Activated naive CD8-positive, alpha-beta T cell treated with anti-CD3 and anti-CD28 coated beads, Interleukin-2, amount 50 U/mL, for 16 hours (primary cell): ENCODE data around the gene BCAT1.
"Not testable (repeated sequence)": the region's sequence is repeated elsewhere in the genome, so short reads cannot be mapped to it uniquely, and the experiment has no call there.

Experiments used
- DNase-seq: peaks from one replicate; pipeline ENCODE4 v3.0.0-alpha.2; 2020; ENCODE audit warnings: low read depth, low spot score

BCAT1 gene

GRCh38 chr12:24856541-24856940, 92.4 kb downstream of the BCAT1 start:
- no peak for DNase-seq

GRCh38 chr12:24854908-24855307, 94.0 kb downstream of the BCAT1 start:
- no peak for DNase-seq

GRCh38 chr12:24854017-24854416, 94.9 kb downstream of the BCAT1 start:
- DNase-seq, result no peak

- DNase-seq, result no peak
Observed at GRCh38 chr12:24853588-24853987, 95.3 kb downstream of the BCAT1 start.

- DNase-seq, result no peak
Observed at GRCh38 chr12:24853094-24853493, 95.8 kb downstream of the BCAT1 start.

GRCh38 chr12:24852420-24852819, 96.5 kb downstream of the BCAT1 start:
- DNase-seq, result no peak

GRCh38 chr12:24851883-24852282, 97.0 kb downstream of the BCAT1 start:
- not testable (repeated sequence) for DNase-seq

- no peak for DNase-seq
Observed at GRCh38 chr12:24851341-24851740, 97.6 kb downstream of the BCAT1 start.

GRCh38 chr12:24850496-24850895, 98.4 kb downstream of the BCAT1 start:
- DNase-seq, result no peak

- DNase-seq, result no peak
Observed at GRCh38 chr12:24848941-24849477, 99.9 kb downstream of the BCAT1 start.

GRCh38 chr12:24846689-24847088, 102.2 kb downstream of the BCAT1 start:
- DNase-seq, result no peak

GRCh38 chr12:24845615-24846014, 103.3 kb downstream of the BCAT1 start:
- DNase-seq, result no peak

- DNase-seq, result no peak
Observed at GRCh38 chr12:24840046-24840800, 108.7 kb downstream of the BCAT1 start.

- peak; percentile 3 for DNase-seq
Observed at GRCh38 chr12:24839268-24839791, 109.6 kb downstream of the BCAT1 start.

- DNase-seq, result no peak
Observed at GRCh38 chr12:24838531-24838950, 110.4 kb downstream of the BCAT1 start.

GRCh38 chr12:24835377-24835776, 113.5 kb downstream of the BCAT1 start:
- DNase-seq, result no peak

GRCh38 chr12:24833513-24833912, 115.4 kb downstream of the BCAT1 start:
- DNase-seq, result no peak

GRCh38 chr12:24823808-24824515, 124.9 kb downstream of the BCAT1 start:
- DNase-seq, result no peak

GRCh38 chr12:24822121-24822899, 126.6 kb downstream of the BCAT1 start:
- no peak for DNase-seq

- no peak for DNase-seq
Observed at GRCh38 chr12:24821691-24822090, 127.2 kb downstream of the BCAT1 start.

GRCh38 chr12:24820872-24821271, 128.0 kb downstream of the BCAT1 start:
- DNase-seq, result no peak

- no peak for DNase-seq
Observed at GRCh38 chr12:24818351-24818750, 130.6 kb downstream of the BCAT1 start.
